ENCODE results near the gene PSMD9. TPM values are rescaled to one million over a fixed set of nuclear protein-coding genes. Genes with fewer than 3 reads are reported as not detected.
A peak's percentile ranks its signal among the peaks of the same experiment; 100 is the strongest.

Gene PSMD9
- total and polyA plus RNA-seq, 7 donors: 20.1 to 131 (median 34.0) TPM

DNA sequence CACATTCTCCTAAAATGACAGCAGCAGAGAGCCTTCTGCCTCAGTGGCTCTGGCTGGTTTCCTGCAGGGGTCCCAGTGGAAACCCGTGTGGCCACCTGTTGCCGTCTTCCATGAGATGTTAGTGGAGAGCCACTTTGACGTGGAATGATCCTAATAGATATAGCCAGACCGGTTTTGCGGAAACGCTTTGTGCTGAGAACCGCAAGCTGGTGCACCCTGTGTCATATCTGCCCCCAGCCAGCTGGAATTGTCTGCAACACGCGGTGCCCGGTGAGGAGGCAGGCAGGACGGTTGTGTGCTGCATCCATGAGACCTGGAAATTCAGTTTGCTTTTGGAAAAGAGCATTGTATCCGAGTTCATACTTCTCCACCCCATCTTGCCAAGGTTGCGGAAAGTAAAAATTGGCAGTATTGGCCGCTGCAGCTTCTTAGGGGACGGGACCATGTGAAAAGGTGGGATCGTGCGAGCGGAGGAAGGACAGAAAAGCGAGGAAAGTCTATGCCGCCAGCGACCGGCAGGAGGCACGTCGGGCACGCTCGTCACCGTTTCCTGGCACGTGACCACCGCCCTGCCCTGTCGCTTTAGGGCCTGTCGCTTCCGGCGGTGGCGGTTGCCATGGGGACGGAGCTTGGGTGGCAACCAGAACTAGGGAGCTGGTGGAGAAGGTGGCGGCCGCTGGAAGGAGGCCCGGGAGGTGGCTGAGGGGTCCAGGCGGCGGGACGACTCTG is 29.5 kb downstream of the PSMD9 start, which contains the start of gene CFAP251:
CFAP251 (plus strand) TSS at position 643 of the 729 bp plus-strand sequence. CDS start 2,714 bp downstream, outside the sequence.
- no peaks in the 10 kb centered on the region for H3K27me3 ChIP-seq (ENCODE audit: insufficient read depth in 3 of 3, low read length in 2 of 3)
- TF ChIP-seq, protein P1, sequence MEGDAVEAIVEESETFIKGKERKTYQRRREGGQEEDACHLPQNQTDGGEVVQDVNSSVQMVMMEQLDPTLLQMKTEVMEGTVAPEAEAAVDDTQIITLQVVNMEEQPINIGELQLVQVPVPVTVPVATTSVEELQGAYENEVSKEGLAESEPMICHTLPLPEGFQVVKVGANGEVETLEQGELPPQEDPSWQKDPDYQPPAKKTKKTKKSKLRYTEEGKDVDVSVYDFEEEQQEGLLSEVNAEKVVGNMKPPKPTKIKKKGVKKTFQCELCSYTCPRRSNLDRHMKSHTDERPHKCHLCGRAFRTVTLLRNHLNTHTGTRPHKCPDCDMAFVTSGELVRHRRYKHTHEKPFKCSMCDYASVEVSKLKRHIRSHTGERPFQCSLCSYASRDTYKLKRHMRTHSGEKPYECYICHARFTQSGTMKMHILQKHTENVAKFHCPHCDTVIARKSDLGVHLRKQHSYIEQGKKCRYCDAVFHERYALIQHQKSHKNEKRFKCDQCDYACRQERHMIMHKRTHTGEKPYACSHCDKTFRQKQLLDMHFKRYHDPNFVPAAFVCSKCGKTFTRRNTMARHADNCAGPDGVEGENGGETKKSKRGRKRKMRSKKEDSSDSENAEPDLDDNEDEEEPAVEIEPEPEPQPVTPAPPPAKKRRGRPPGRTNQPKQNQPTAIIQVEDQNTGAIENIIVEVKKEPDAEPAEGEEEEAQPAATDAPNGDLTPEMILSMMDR (IDR thresholded peaks at IDR 0.05): peak; percentile 62
- WGBS, 3 donors: 17 to 33% (median 18%) methylated on average over 38 to 41 of the region's 41 CpGs

DNA sequence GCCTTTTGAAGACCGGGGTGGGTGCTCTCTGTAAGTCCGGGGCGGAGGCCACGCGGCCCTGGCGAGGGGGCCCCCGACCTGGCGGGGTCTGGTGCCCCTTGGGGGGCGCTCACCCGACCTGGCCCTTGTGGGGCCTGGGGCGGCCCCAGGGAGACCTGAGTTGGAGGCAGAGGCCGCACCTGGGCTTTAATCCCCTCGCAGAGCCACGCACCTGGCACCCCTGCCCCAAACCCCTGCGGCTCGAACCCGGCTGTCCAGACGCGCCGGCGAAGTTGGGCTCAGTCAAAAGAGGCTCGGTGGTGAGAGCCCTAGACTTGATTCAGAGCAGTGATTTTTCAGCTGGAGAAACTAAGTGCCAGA is 30.1 kb downstream of the PSMD9 start:
- H3K4me3 ChIP-seq: peak overlapping the region; percentile 64
- H3K36me3 ChIP-seq (ENCODE audit: insufficient read depth in 1 of 2, low read depth in 1 of 2): peaks cover 5 to 49% of the 10 kb centered on the region in 2 donors
- intact Hi-C loops (cut with DNase I): loop anchor here in 1 of 2 donors (5.0 kb wide), 1 partner anchor 94 kb away; no protein-coding TSS in a partner anchor
- ATAC-seq (peak in 1 of 4 donors; percentile 35), DNase-seq (no peak)
- no peaks in the 10 kb centered on the region for H3K27me3 ChIP-seq (ENCODE audit: insufficient read depth in 3 of 3, low read length in 2 of 3)
- 21 to 51% (median 23%) methylated on average over 11 to 22 of the region's 22 CpGs for whole genome bisulfite sequencing, 3 donors
- TF ChIP-seq, protein P1 (IDR thresholded peaks at IDR 0.05): no peak
- H3K27ac ChIP-seq: no peak overlapping the region
- H3K4me1 ChIP-seq: peaks cover 4% of the 10 kb centered on the region
- no peaks in the 10 kb centered on the region for H3K9me3 ChIP-seq

More for the DNA sequence above, 29.5 kb downstream of the PSMD9 start, which contains the start of gene CFAP251:
- intact Hi-C loops (cut with DNase I): loop anchor here in 1 of 2 donors (5.0 kb wide), 1 partner anchor 94 kb away; no protein-coding TSS in a partner anchor
- H3K9me3 ChIP-seq: no peaks in the 10 kb centered on the region
- H3K36me3 ChIP-seq (ENCODE audit: insufficient read depth in 1 of 2, low read depth in 1 of 2): peaks cover 5 to 54% of the 10 kb centered on the region in 2 donors
- ATAC-seq (peak; percentile 73 to 97 (median 91)), DNase-seq (peak; percentile 94 to 97)
- peak within 1 kb of the TSS; percentile 64 for H3K27ac ChIP-seq
- peak within 1 kb of the TSS; percentile 64 for H3K4me3 ChIP-seq
- H3K4me1 ChIP-seq: peaks cover 3% of the 10 kb centered on the region

DNA sequence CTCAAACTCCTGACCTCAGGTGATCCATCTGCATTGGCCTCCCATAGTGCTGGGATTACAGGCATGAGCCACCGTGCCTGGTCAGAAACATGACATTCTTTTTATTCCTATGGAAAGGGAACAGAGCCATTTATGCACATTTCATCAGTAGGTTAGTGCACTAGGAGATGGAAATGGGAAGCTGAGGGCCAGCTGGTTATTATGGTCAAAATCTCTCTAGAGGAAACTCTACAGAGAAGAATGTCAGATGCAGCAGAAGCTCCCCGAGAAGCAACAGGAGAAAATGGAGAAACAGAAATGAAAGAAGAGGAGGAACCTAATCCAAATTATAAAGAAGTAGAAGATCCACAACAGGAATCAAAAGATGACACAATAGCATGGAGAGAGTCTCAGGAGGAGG is 32.5 kb downstream of the PSMD9 start:
- H3K36me3 ChIP-seq (ENCODE audit: insufficient read depth in 1 of 2, low read depth in 1 of 2): peaks cover 5 to 25% of the 10 kb centered on the region in 2 donors
- TF ChIP-seq, protein P1 (IDR thresholded peaks at IDR 0.05): no peak
- no peak for DNase-seq
- peaks cover 24% of the 10 kb centered on the region for H3K4me1 ChIP-seq
- 63 to 86% (median 71%) methylated on average over 2 of the region's 2 CpGs for WGBS, 3 donors
- ATAC-seq: no peak
- no peaks in the 10 kb centered on the region for H3K9me3 ChIP-seq
- intact Hi-C loops (cut with DNase I): loop anchor here in 1 of 2 donors (10.0 kb wide), 2 partner anchors 104 to 284 kb away; partner anchors contain the start of genes B3GNT4 and BCL7A
- no peaks in the 10 kb centered on the region for H3K27me3 ChIP-seq (ENCODE audit: insufficient read depth in 3 of 3, low read length in 2 of 3)
- H3K4me3 ChIP-seq: no peak overlapping the region
- H3K27ac ChIP-seq: no peak overlapping the region

DNA sequence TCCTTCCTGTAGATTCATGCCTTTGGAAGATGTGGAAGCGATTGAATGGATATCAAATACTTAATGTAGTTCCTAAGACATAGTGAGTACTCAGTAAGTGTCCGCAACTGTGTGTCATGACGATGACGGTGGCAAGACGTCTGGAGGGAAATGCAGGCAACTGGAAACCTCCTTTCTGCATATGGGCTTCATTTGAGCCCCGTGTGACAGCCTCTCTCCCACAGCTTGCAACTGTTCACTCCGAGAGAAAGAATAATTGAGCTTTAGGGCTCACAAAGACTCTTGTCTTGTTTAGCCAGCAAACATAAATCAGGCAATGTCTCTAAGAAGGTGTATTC is 36.7 kb downstream of the PSMD9 start:
- H3K27me3 ChIP-seq (ENCODE audit: insufficient read depth in 3 of 3, low read length in 2 of 3): no peaks in the 10 kb centered on the region
- peak overlapping the region; percentile 26 for H3K4me3 ChIP-seq
- H3K4me1 ChIP-seq: peaks cover 21% of the 10 kb centered on the region
- TF ChIP-seq, protein P1 (IDR thresholded peaks at IDR 0.05): no peak
- intact Hi-C loops (cut with DNase I): loop anchor here in 1 of 2 donors (10.0 kb wide), 2 partner anchors 99 to 279 kb away; partner anchors contain the start of genes B3GNT4 and BCL7A
- DNase-seq: no peak
- H3K36me3 ChIP-seq (ENCODE audit: insufficient read depth in 1 of 2, low read depth in 1 of 2): no peaks in the 10 kb centered on the region
- WGBS, 3 donors: 25 to 39% (median 28%) methylated on average over 7 of the region's 7 CpGs
- H3K27ac ChIP-seq: peak overlapping the region; percentile 79
- peak; percentile 34 to 67 (median 50) for ATAC-seq
- H3K9me3 ChIP-seq: no peaks in the 10 kb centered on the region
